KOPT-K1 (cell line): Measurements from ENCODE around the gene ANKRD37.

Source experiments
- H3K27ac ChIP-seq: fragments of 200-600 bp; sonication (generic); 2 replicates; pipeline ENCODE4 v1.5.1; 2016; ENCODE audit warnings: antibody characterized with exemption, mild to moderate bottlenecking, low read depth, low read length; ENCODE audit not compliant: poor library complexity, severe bottlenecking
- H3K36me3 ChIP-seq: fragments of 200-600 bp; sonication (generic); 2 replicates; pipeline ENCODE4 v1.5.1; 2017; ENCODE audit warnings: antibody characterized with exemption, mild to moderate bottlenecking, low read length, moderate library complexity; ENCODE audit not compliant: insufficient read depth
- H3K9me3 ChIP-seq: fragments of 200-600 bp; sonication (generic); 2 replicates; pipeline ENCODE4 v1.5.1; 2017; ENCODE audit warnings: antibody characterized with exemption, low read length, mild to moderate bottlenecking; ENCODE audit not compliant: insufficient read depth, poor library complexity, severe bottlenecking

Gene ANKRD37

DNA sequence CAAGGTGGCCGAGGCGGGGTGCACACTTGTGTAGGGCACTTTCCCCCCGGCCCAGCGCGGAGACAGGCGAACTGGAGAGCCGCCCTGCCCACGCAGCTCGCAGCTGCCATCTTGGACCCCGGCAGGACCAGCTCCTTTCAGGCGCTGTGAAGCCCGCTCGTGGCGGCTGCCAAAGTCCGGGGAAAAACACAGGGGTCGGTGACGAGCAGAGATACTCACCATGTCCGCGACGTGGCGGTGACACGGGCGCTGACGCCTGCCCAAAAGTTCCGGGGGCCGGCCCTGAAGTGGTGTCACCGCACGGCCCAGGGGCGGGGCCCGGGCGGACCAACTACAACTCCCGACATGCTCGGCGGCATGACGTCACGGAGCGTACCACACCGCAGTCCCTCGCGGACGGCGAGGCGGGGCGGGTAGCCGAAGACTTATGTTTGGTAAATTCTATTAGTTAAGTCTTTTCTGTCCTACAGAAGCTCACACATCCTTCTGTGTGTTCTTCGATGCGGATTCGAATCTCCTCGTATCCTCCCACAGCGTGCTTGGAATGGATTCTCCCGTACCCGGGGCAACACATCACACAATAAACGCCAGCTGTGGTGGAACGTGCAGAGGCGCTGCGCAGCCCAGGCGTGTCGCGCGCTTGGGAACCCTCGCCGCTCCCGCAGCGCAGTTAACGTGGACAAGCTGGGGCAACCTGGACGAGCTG, 29.2 kb downstream of the ANKRD37 start, which contains the start of gene UFSP2:
Gene UFSP2 (minus strand): TSS at position 318 of the 706 bp plus-strand sequence. CDS start 96 bp downstream, at position 222.
- no peaks in the 10 kb centered on the region for H3K9me3 ChIP-seq
- peaks cover 11% of the 10 kb centered on the region; the same call in 1 of the 2 replicates for H3K36me3 ChIP-seq
- H3K27ac ChIP-seq: peak within 1 kb of the TSS; percentile 84

DNA sequence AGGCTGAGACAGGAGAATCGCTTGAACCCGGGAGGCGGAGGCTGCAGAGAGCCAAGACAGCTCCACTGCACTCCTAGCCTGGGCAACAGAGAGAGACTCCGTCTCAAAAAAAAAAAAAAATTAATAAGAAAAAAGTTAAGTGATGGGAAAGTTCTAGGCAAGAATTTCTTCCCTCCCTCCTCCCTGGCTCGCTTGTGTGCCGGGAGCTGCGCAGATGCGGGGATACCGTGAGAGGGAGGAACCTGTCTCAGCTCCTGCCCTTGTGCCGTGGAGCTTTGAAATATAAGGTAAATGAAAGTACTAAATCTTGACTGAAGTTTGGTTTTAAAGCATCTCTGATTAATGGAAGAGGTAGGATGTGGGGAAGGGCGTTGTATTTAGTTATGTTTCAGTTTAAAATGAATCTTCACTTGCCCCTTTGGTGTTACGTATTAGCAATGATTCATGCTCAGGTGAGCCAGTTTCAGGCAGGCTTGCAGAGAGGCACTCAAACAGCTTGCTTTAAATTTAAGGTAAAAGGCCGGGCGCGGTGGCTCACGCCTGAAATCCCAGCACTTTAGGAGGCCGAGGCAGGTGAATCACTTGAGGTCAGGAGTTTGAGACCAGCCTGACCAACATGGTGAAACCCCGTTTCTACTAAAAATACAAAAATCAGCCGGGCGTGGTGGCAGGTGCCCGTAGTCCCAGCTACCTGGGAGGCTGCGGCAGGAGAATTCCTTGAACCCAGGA, 30.5 kb downstream of the ANKRD37 start:
- H3K9me3 ChIP-seq: no peaks in the 10 kb centered on the region
- no peak overlapping the region for H3K27ac ChIP-seq
- H3K36me3 ChIP-seq: 0 out of 2 replicates have a peak, but pooled peaks cover 1% of the 10 kb centered on the region

DNA sequence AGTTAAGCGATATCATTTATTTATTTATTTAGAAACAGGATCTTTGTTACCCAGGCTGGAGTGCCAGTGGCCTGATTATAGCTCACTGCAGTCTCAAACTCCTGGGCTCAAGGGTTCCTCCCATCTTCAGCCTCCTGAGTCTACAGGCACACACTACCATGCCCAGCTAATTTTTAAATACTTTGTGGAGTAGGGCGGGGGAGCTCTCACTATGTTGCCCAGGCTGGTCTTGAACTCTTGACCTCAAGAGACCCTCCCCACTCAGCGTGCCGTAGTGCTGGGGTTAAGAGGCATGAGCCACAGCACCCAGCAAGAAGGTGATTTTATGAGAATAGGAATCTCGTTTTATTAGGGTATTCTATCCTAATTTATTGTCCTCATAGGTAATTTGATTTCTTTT, 33.0 kb downstream of the ANKRD37 start:
- Histone ChIP-seq H3K27ac (no peak overlapping the region), H3K36me3 (no peaks in the 10 kb centered on the region), H3K9me3 (no peaks in the 10 kb centered on the region)

- Histone ChIP-seq H3K36me3 (no peaks in the 10 kb centered on the region), H3K27ac (no peak overlapping the region), H3K9me3 (no peaks in the 10 kb centered on the region)
These were observed 38.8 kb downstream of the ANKRD37 start for GRCh38 chr4:185435466-185435865.

DNA sequence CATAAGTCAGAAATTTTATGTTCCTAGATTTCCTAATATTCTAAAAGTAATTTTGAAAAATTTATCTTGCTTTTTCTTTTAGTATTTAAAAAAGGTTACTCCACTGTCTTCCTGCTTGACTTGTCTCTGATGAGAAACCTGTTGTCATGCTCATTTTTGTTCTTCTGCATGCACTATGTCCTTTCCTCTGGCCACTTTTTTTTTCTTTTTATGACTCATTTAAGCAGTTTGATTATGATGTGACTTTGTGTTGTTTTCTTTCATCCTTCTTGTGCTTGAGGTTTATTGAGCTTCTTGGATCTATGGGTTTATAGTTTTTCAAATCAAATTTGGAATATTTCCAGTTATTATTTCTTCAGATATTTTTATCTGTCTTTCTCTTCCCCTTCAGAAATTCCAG, 41.2 kb downstream of the ANKRD37 start:
- no peak overlapping the region for H3K27ac ChIP-seq
- H3K36me3 ChIP-seq: no peaks in the 10 kb centered on the region
- no peaks in the 10 kb centered on the region for H3K9me3 ChIP-seq

DNA sequence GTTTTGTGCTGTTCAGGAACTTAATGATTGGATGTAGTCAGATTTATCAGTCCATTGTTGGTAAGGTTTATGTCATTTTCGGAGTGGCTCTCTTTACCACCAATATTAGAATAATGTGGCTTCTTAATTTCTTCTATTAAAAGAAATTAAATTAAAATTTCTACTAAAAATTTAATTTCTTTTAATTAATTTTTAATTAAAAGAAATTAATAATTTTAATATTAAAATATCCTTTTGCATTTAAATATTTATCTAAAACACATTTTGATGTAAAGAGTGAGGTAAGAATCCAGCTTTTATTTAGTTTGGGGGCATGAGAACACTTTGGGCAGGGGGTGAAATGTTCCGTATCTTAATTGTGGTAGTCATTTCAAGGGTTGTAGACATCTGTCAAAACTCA, 44.8 kb downstream of the ANKRD37 start:
- Histone ChIP-seq H3K27ac (no peak overlapping the region), H3K9me3 (no peaks in the 10 kb centered on the region), H3K36me3 (no peaks in the 10 kb centered on the region)

DNA sequence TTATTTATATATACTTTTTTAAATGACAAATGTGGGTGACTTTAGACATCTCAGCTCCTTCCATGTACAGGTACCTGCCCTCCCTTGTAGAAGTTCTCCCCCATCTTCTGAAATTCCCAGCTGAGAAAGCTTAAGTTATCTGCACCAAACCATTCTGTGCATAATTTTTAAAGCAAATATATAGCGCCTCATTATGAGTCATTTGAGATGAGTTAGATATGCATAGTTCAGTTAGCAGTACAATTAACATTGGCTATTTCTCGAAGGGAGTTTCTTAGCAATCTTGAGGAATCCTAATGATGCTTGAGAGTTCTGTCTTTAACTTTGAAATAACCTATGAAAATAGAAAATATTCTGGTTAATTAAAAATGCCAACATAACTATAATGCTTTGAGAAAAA, 48.6 kb downstream of the ANKRD37 start:
- Histone ChIP-seq H3K9me3 (no peaks in the 10 kb centered on the region), H3K36me3 (no peaks in the 10 kb centered on the region), H3K27ac (no peak overlapping the region)
